NT2/D1 (cell line): ENCODE data around the gene C10orf88.

ENCODE experiments used
- DNase-seq: peaks from one replicate; pipeline ENCODE4 v3.0.0-alpha.2; 2011; ENCODE audit warnings: low read depth, low spot score
- H3K27me3 ChIP-seq: 2 replicates; pipeline ENCODE4 v1.6.0; 2011; ENCODE audit warnings: mild to moderate bottlenecking; ENCODE audit not compliant: insufficient read length, insufficient read depth
- H3K36me3 ChIP-seq: 2 replicates; pipeline ENCODE4 v1.6.1; 2011; ENCODE audit warnings: mild to moderate bottlenecking, low read length, mixed read lengths; ENCODE audit not compliant: insufficient read depth, insufficient read length
- H3K4me1 ChIP-seq: 2 replicates; pipeline ENCODE4 v1.5.1; 2011; ENCODE audit not compliant: insufficient read depth, insufficient read length
- H3K4me3 ChIP-seq: 2 replicates; pipeline ENCODE4 v1.5.1; 2011; ENCODE audit warnings: low read depth; ENCODE audit not compliant: insufficient read length
- H3K9ac ChIP-seq: 2 replicates; pipeline ENCODE4 v1.6.0; 2011; ENCODE audit warnings: low read depth; ENCODE audit not compliant: insufficient read length
- H3K9me3 ChIP-seq: 2 replicates; pipeline ENCODE4 v1.5.1; 2011; ENCODE audit warnings: mild to moderate bottlenecking, low read length; ENCODE audit not compliant: insufficient read depth
- SUZ12 ChIP-seq: IDR thresholded peaks from 2 replicates; pipeline ENCODE4 v1.6.1; 2011; ENCODE audit not compliant: insufficient read length, insufficient read depth; ENCODE audit errors: extremely low read depth
- YY1 ChIP-seq: IDR thresholded peaks from 2 replicates; pipeline ENCODE4 v1.6.1; 2011; ENCODE audit not compliant: insufficient read length, insufficient read depth
- ZNF274 ChIP-seq: IDR thresholded peaks from 2 replicates; pipeline ENCODE4 v1.6.1; 2011; ENCODE audit warnings: mild to moderate bottlenecking, low read depth, low read length

The C10orf88 gene

GRCh38 chr10:122953902-122954730 lies at the start of gene C10orf88:
Gene C10orf88 (minus strand): TSS chr10:122954227. CDS start chr10:122954178, 49 bp downstream.
- TF ChIP-seq SUZ12 (no peak), YY1 (no peak), ZNF274 (no peak)
- Histone ChIP-seq H3K9ac (peak within 1 kb of the TSS; percentile 88), H3K36me3 (peaks cover 17% of the 10 kb centered on the region), H3K9me3 (peaks cover 7% of the 10 kb centered on the region; the same call in 1 of the 2 replicates), H3K27me3 (no peaks in the 10 kb centered on the region), H3K4me3 (peak within 1 kb of the TSS; percentile 78), H3K4me1 (no peaks in the 10 kb centered on the region)
- DNase-seq = peak; percentile 94

- Histone ChIP-seq H3K27me3 (no peaks in the 10 kb centered on the region), H3K9me3 (no peaks in the 10 kb centered on the region), H3K9ac (no peak overlapping the region), H3K4me1 (no peaks in the 10 kb centered on the region), H3K4me3 (no peak overlapping the region), H3K36me3 (peaks cover 14% of the 10 kb centered on the region)
- DNase-seq = no peak
- TF ChIP-seq ZNF274 (no peak), SUZ12 (no peak), YY1 (no peak)
Observed at GRCh38 chr10:123001370-123001769, 47.3 kb upstream of the C10orf88 start.

GRCh38 chr10:123000155-123000554 lies 46.1 kb upstream of the C10orf88 start:
- Histone ChIP-seq H3K9me3 (no peaks in the 10 kb centered on the region), H3K9ac (no peak overlapping the region), H3K4me3 (no peak overlapping the region), H3K27me3 (no peaks in the 10 kb centered on the region), H3K36me3 (peaks cover 19% of the 10 kb centered on the region), H3K4me1 (no peaks in the 10 kb centered on the region)
- no peak for DNase-seq
- TF ChIP-seq SUZ12 (no peak), ZNF274 (no peak), YY1 (no peak)

- no peaks in the 10 kb centered on the region for H3K9me3 ChIP-seq
- DNase-seq = no peak
- no peak overlapping the region for H3K4me3 ChIP-seq
- no peak overlapping the region for H3K9ac ChIP-seq
- H3K4me1 ChIP-seq = no peaks in the 10 kb centered on the region
- H3K36me3 ChIP-seq = peaks cover 25% of the 10 kb centered on the region
- H3K27me3 ChIP-seq = no peaks in the 10 kb centered on the region
- TF ChIP-seq ZNF274 (no peak), YY1 (no peak), SUZ12 (no peak)
Observed at GRCh38 chr10:122999347-122999746, 45.3 kb upstream of the C10orf88 start.

GRCh38 chr10:122998934-122999333 lies 44.9 kb upstream of the C10orf88 start:
- no peak overlapping the region for H3K9ac ChIP-seq
- H3K4me3 ChIP-seq = no peak overlapping the region
- peaks cover 29% of the 10 kb centered on the region for H3K36me3 ChIP-seq
- H3K27me3 ChIP-seq = no peaks in the 10 kb centered on the region
- no peak for DNase-seq
- TF ChIP-seq YY1 (no peak), ZNF274 (no peak), SUZ12 (no peak)
- H3K9me3 ChIP-seq = no peaks in the 10 kb centered on the region
- H3K4me1 ChIP-seq = no peaks in the 10 kb centered on the region

GRCh38 chr10:122998360-122998917 lies 44.4 kb upstream of the C10orf88 start:
- H3K4me3 ChIP-seq = no peak overlapping the region
- H3K36me3 ChIP-seq = peaks cover 34% of the 10 kb centered on the region
- TF ChIP-seq ZNF274 (no peak), YY1 (no peak), SUZ12 (no peak)
- no peaks in the 10 kb centered on the region for H3K27me3 ChIP-seq
- DNase-seq = no peak
- H3K9ac ChIP-seq = no peak overlapping the region
- H3K4me1 ChIP-seq = no peaks in the 10 kb centered on the region
- no peaks in the 10 kb centered on the region for H3K9me3 ChIP-seq

GRCh38 chr10:122997864-122998263 lies 43.8 kb upstream of the C10orf88 start:
- H3K9me3 ChIP-seq = no peaks in the 10 kb centered on the region
- no peaks in the 10 kb centered on the region for H3K27me3 ChIP-seq
- H3K36me3 ChIP-seq = peaks cover 38% of the 10 kb centered on the region
- H3K9ac ChIP-seq = no peak overlapping the region
- no peak for DNase-seq
- H3K4me1 ChIP-seq = no peaks in the 10 kb centered on the region
- H3K4me3 ChIP-seq = no peak overlapping the region
- no peak for TF ChIP-seq ZNF274
- TF ChIP-seq SUZ12 = no peak
- no peak for TF ChIP-seq YY1

- Histone ChIP-seq H3K4me3 (no peak overlapping the region), H3K9me3 (no peaks in the 10 kb centered on the region), H3K4me1 (no peaks in the 10 kb centered on the region), H3K36me3 (peaks cover 52% of the 10 kb centered on the region), H3K9ac (no peak overlapping the region), H3K27me3 (no peaks in the 10 kb centered on the region)
- no peak for DNase-seq
- no peak for TF ChIP-seq ZNF274
- TF ChIP-seq YY1 = no peak
- no peak for TF ChIP-seq SUZ12
Observed at GRCh38 chr10:122995936-122996335, 41.9 kb upstream of the C10orf88 start.
